ENCODE results near the gene DAO.
"Not testable (repeated sequence)": the region's sequence is repeated elsewhere in the genome, so short reads cannot be mapped to it uniquely, and the experiment has no call there.

DNA sequence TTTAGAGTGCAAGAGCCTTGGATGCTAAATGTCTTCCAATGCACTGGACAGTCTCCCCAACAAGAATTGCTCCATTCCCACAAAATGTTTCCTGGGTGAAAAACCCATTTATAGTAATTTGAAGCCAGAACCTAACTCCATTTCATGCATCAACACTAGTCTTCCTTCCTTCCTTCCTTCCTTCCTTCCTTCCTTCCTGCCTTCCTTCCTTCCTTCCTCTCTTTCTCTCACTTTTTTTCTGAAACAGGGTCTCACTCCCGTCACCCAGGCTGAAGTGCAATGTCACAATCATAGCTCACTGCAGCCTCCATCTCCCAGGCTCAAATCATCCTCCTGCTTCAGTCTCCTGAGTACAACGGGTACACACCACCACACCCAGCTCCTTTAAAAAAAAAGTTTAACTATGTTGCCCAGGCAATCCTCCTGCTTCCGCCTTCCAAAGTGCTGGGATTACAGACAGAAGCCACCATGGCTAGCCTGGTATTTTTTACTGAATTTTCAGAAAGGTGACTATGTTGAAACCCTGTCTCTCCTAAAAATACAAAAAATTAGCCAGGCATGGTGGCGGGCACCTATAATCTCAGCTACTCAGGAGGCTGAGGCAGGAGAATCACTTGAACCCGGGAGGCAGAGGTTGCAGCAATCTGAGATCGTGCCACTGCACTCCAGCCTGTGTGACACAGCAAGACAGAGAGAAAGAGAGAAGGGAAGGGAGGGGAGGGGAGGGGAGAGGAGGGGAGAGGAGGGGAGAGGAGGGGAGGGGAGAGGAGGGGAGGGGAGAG is 20.6 kb upstream of the DAO start:
- TF ChIP-seq, protein P1, sequence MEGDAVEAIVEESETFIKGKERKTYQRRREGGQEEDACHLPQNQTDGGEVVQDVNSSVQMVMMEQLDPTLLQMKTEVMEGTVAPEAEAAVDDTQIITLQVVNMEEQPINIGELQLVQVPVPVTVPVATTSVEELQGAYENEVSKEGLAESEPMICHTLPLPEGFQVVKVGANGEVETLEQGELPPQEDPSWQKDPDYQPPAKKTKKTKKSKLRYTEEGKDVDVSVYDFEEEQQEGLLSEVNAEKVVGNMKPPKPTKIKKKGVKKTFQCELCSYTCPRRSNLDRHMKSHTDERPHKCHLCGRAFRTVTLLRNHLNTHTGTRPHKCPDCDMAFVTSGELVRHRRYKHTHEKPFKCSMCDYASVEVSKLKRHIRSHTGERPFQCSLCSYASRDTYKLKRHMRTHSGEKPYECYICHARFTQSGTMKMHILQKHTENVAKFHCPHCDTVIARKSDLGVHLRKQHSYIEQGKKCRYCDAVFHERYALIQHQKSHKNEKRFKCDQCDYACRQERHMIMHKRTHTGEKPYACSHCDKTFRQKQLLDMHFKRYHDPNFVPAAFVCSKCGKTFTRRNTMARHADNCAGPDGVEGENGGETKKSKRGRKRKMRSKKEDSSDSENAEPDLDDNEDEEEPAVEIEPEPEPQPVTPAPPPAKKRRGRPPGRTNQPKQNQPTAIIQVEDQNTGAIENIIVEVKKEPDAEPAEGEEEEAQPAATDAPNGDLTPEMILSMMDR (IDR thresholded peaks at IDR 0.05 in 4 of 5, conservative IDR thresholded peaks at IDR 0.05 in 1 of 5) = not testable (repeated sequence)
- not testable (repeated sequence) for TF ChIP-seq POLR2A (IDR thresholded peaks at IDR 0.05)
